ENCODE results near the gene IQSEC1.

The IQSEC1 gene

GRCh38 chr3:13068269-13069010, 4.8 kb downstream of the IQSEC1 start:
- Histone ChIP-seq H3K27me3 (replicated peaks; ENCODE audit: control insufficient read depth, insufficient read depth, low read length, poor library complexity, severe bottlenecking) (no peaks in the 10 kb centered on the region), H3K36me3 (ENCODE audit: control insufficient read depth, insufficient read depth, low read length) (no peaks in the 10 kb centered on the region), H3K27ac (ENCODE audit: insufficient read depth, low read length, poor library complexity, severe bottlenecking) (no peak overlapping the region), H3K4me1 (ENCODE audit: control insufficient read depth, insufficient read depth, low read length, poor library complexity, severe bottlenecking) (peaks cover 29% of the 10 kb centered on the region), H3K9me3 (ENCODE audit: control insufficient read depth, low read length) (no peaks in the 10 kb centered on the region), H3K4me3 (ENCODE audit: insufficient read depth, low read depth, low read length, poor library complexity, severe bottlenecking) (no peak overlapping the region)
- DNase-seq, result no peak

GRCh38 chr3:13067778-13068177, 5.5 kb downstream of the IQSEC1 start:
- Histone ChIP-seq H3K9me3 (ENCODE audit: control insufficient read depth, low read length) (no peaks in the 10 kb centered on the region), H3K4me1 (ENCODE audit: control insufficient read depth, insufficient read depth, low read length, poor library complexity, severe bottlenecking) (peaks cover 23% of the 10 kb centered on the region), H3K27me3 (replicated peaks; ENCODE audit: control insufficient read depth, insufficient read depth, low read length, poor library complexity, severe bottlenecking) (no peaks in the 10 kb centered on the region), H3K4me3 (ENCODE audit: insufficient read depth, low read depth, low read length, poor library complexity, severe bottlenecking) (no peak overlapping the region), H3K27ac (ENCODE audit: insufficient read depth, low read length, poor library complexity, severe bottlenecking) (no peak overlapping the region), H3K36me3 (ENCODE audit: control insufficient read depth, insufficient read depth, low read length) (no peaks in the 10 kb centered on the region)
- DNase-seq, result no peak

- Histone ChIP-seq H3K27ac (ENCODE audit: insufficient read depth, low read length, poor library complexity, severe bottlenecking) (no peak overlapping the region), H3K4me1 (ENCODE audit: control insufficient read depth, insufficient read depth, low read length, poor library complexity, severe bottlenecking) (peaks cover 19% of the 10 kb centered on the region), H3K4me3 (ENCODE audit: insufficient read depth, low read depth, low read length, poor library complexity, severe bottlenecking) (no peak overlapping the region), H3K9me3 (ENCODE audit: control insufficient read depth, low read length) (no peaks in the 10 kb centered on the region), H3K27me3 (replicated peaks; ENCODE audit: control insufficient read depth, insufficient read depth, low read length, poor library complexity, severe bottlenecking) (no peaks in the 10 kb centered on the region), H3K36me3 (ENCODE audit: control insufficient read depth, insufficient read depth, low read length) (no peaks in the 10 kb centered on the region)
- DNase-seq, result no peak
Measured at GRCh38 chr3:13066834-13067233, 6.4 kb downstream of the IQSEC1 start.

- no peak for DNase-seq
- H3K4me3 ChIP-seq (ENCODE audit: insufficient read depth, low read depth, low read length, poor library complexity, severe bottlenecking), result no peak overlapping the region
- H3K36me3 ChIP-seq (ENCODE audit: control insufficient read depth, insufficient read depth, low read length), result no peaks in the 10 kb centered on the region
- peaks cover 19% of the 10 kb centered on the region for H3K4me1 ChIP-seq (ENCODE audit: control insufficient read depth, insufficient read depth, low read length, poor library complexity, severe bottlenecking)
- H3K27me3 ChIP-seq (replicated peaks; ENCODE audit: control insufficient read depth, insufficient read depth, low read length, poor library complexity, severe bottlenecking), result no peaks in the 10 kb centered on the region
- H3K9me3 ChIP-seq (ENCODE audit: control insufficient read depth, low read length), result no peaks in the 10 kb centered on the region
- no peak overlapping the region for H3K27ac ChIP-seq (ENCODE audit: insufficient read depth, low read length, poor library complexity, severe bottlenecking)
Measured at GRCh38 chr3:13066236-13066635, 7.0 kb downstream of the IQSEC1 start.

- Histone ChIP-seq H3K36me3 (ENCODE audit: control insufficient read depth, insufficient read depth, low read length) (no peaks in the 10 kb centered on the region), H3K4me3 (ENCODE audit: insufficient read depth, low read depth, low read length, poor library complexity, severe bottlenecking) (no peak overlapping the region), H3K9me3 (ENCODE audit: control insufficient read depth, low read length) (no peaks in the 10 kb centered on the region), H3K27ac (ENCODE audit: insufficient read depth, low read length, poor library complexity, severe bottlenecking) (no peak overlapping the region), H3K27me3 (replicated peaks; ENCODE audit: control insufficient read depth, insufficient read depth, low read length, poor library complexity, severe bottlenecking) (no peaks in the 10 kb centered on the region), H3K4me1 (ENCODE audit: control insufficient read depth, insufficient read depth, low read length, poor library complexity, severe bottlenecking) (peaks cover 19% of the 10 kb centered on the region)
- DNase-seq, result no peak
Measured at GRCh38 chr3:13065727-13066126, 7.5 kb downstream of the IQSEC1 start.

- peaks cover 14% of the 10 kb centered on the region for H3K4me1 ChIP-seq (ENCODE audit: control insufficient read depth, insufficient read depth, low read length, poor library complexity, severe bottlenecking)
- H3K9me3 ChIP-seq (ENCODE audit: control insufficient read depth, low read length), result no peaks in the 10 kb centered on the region
- no peak for DNase-seq
- no peak overlapping the region for H3K4me3 ChIP-seq (ENCODE audit: insufficient read depth, low read depth, low read length, poor library complexity, severe bottlenecking)
- no peaks in the 10 kb centered on the region for H3K36me3 ChIP-seq (ENCODE audit: control insufficient read depth, insufficient read depth, low read length)
- no peak overlapping the region for H3K27ac ChIP-seq (ENCODE audit: insufficient read depth, low read length, poor library complexity, severe bottlenecking)
- H3K27me3 ChIP-seq (replicated peaks; ENCODE audit: control insufficient read depth, insufficient read depth, low read length, poor library complexity, severe bottlenecking), result no peaks in the 10 kb centered on the region
Measured at GRCh38 chr3:13064964-13065363, 8.3 kb downstream of the IQSEC1 start.

- Histone ChIP-seq H3K4me1 (ENCODE audit: control insufficient read depth, insufficient read depth, low read length, poor library complexity, severe bottlenecking) (peaks cover 8% of the 10 kb centered on the region), H3K27ac (ENCODE audit: insufficient read depth, low read length, poor library complexity, severe bottlenecking) (no peak overlapping the region), H3K27me3 (replicated peaks; ENCODE audit: control insufficient read depth, insufficient read depth, low read length, poor library complexity, severe bottlenecking) (no peaks in the 10 kb centered on the region), H3K4me3 (ENCODE audit: insufficient read depth, low read depth, low read length, poor library complexity, severe bottlenecking) (no peak overlapping the region), H3K36me3 (ENCODE audit: control insufficient read depth, insufficient read depth, low read length) (no peaks in the 10 kb centered on the region), H3K9me3 (ENCODE audit: control insufficient read depth, low read length) (no peaks in the 10 kb centered on the region)
- DNase-seq, result no peak
Measured at GRCh38 chr3:13064159-13064868, 8.9 kb downstream of the IQSEC1 start.

GRCh38 chr3:13063225-13063624, 10.0 kb downstream of the IQSEC1 start:
- Histone ChIP-seq H3K27me3 (replicated peaks; ENCODE audit: control insufficient read depth, insufficient read depth, low read length, poor library complexity, severe bottlenecking) (no peaks in the 10 kb centered on the region), H3K9me3 (ENCODE audit: control insufficient read depth, low read length) (no peaks in the 10 kb centered on the region), H3K36me3 (ENCODE audit: control insufficient read depth, insufficient read depth, low read length) (no peaks in the 10 kb centered on the region), H3K4me1 (ENCODE audit: control insufficient read depth, insufficient read depth, low read length, poor library complexity, severe bottlenecking) (no peaks in the 10 kb centered on the region), H3K4me3 (ENCODE audit: insufficient read depth, low read depth, low read length, poor library complexity, severe bottlenecking) (no peak overlapping the region), H3K27ac (ENCODE audit: insufficient read depth, low read length, poor library complexity, severe bottlenecking) (no peak overlapping the region)
- DNase-seq, result no peak

GRCh38 chr3:13062647-13063046, 10.6 kb downstream of the IQSEC1 start:
- no peak overlapping the region for H3K27ac ChIP-seq (ENCODE audit: insufficient read depth, low read length, poor library complexity, severe bottlenecking)
- no peak for DNase-seq
- no peak overlapping the region for H3K4me3 ChIP-seq (ENCODE audit: insufficient read depth, low read depth, low read length, poor library complexity, severe bottlenecking)

GRCh38 chr3:13060341-13060910, 12.8 kb downstream of the IQSEC1 start:
- DNase-seq, result no peak
- Histone ChIP-seq H3K9me3 (ENCODE audit: control insufficient read depth, low read length) (no peaks in the 10 kb centered on the region), H3K27me3 (replicated peaks; ENCODE audit: control insufficient read depth, insufficient read depth, low read length, poor library complexity, severe bottlenecking) (no peaks in the 10 kb centered on the region), H3K27ac (ENCODE audit: insufficient read depth, low read length, poor library complexity, severe bottlenecking) (no peak overlapping the region), H3K4me1 (ENCODE audit: control insufficient read depth, insufficient read depth, low read length, poor library complexity, severe bottlenecking) (no peaks in the 10 kb centered on the region), H3K4me3 (ENCODE audit: insufficient read depth, low read depth, low read length, poor library complexity, severe bottlenecking) (no peak overlapping the region), H3K36me3 (ENCODE audit: control insufficient read depth, insufficient read depth, low read length) (no peaks in the 10 kb centered on the region)

More at GRCh38 chr3:13062647-13063046, 10.6 kb downstream of the IQSEC1 start:
- Histone ChIP-seq H3K4me1 (ENCODE audit: control insufficient read depth, insufficient read depth, low read length, poor library complexity, severe bottlenecking) (no peaks in the 10 kb centered on the region), H3K36me3 (ENCODE audit: control insufficient read depth, insufficient read depth, low read length) (no peaks in the 10 kb centered on the region), H3K9me3 (ENCODE audit: control insufficient read depth, low read length) (no peaks in the 10 kb centered on the region), H3K27me3 (replicated peaks; ENCODE audit: control insufficient read depth, insufficient read depth, low read length, poor library complexity, severe bottlenecking) (no peaks in the 10 kb centered on the region)
